Brain microvascular endothelial cell (primary cell): ENCODE measurements around the gene GIPC2.
A peak's percentile ranks its signal among the peaks of the same experiment; 100 is the strongest.

Experiments used
- DNase-seq: peaks from one replicate; pipeline ENCODE4 v3.0.0-alpha.2; 2020
- H3K27ac ChIP-seq: fragments of 250-450 bp; sonication (Bioruptor Pico); 2 replicates; pipeline ENCODE4 v1.5.1; 2020; ENCODE audit warnings: mild to moderate bottlenecking, moderate library complexity
- H3K27me3 ChIP-seq: fragments of 250-450 bp; sonication (Bioruptor Pico); replicated peaks from 2 replicates; pipeline ENCODE4 v1.5.1; 2020; ENCODE audit warnings: mild to moderate bottlenecking
- H3K36me3 ChIP-seq: fragments of 250-450 bp; sonication (Bioruptor Pico); replicated peaks from 2 replicates; pipeline ENCODE4 v1.5.1; 2020; ENCODE audit warnings: mild to moderate bottlenecking
- H3K4me3 ChIP-seq: 2 replicates; pipeline ENCODE4 v1.5.1; 2011; ENCODE audit warnings: low read depth, mild to moderate bottlenecking, control low read depth, low read length, moderate library complexity
- in situ Hi-C: cut with HindIII; loops from 2 replicates; pipeline ENCODE4 v1.10.0; 2017; ENCODE audit warnings: low sequenced_read_pairs, low pct_ligation_motif_present
- TF ChIP-seq, protein P1 (sequence below): IDR thresholded peaks from 2 replicates; pipeline ENCODE4 v1.5.1; 2011; ENCODE audit warnings: low read depth, mild to moderate bottlenecking, moderate library complexity, low read length, control low read depth, inconsistent platforms; ENCODE audit errors: missing control alignments

Gene GIPC2

DNA sequence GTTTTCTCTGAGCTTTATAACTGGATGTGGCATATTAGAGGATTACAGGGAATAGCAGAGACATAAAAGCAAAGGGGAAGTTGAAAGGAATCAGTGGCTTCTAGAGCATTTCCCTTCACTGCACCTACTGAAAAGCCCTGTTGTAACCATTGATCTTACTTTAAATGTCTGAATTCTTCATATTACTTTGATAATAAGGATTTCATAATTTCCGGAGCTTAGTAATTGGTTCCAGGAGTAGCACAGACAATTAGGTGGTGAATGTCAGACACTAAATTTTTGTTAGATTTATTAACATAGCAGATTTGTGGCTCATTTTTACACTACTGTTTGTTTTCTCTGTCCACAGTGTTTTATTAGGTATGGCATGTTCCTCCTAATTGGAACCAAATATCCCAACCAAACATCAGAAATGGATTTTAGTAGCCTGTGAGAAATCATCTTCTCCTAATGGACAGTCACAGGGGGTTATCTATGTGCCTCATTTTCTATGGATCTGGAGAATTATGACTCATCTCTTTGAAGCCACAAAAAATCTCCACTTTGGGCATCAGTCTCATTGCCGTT is 100.5 kb downstream of the GIPC2 start:
- in situ Hi-C loops: no loop called here
- no peak for DNase-seq
- TF ChIP-seq, protein P1, sequence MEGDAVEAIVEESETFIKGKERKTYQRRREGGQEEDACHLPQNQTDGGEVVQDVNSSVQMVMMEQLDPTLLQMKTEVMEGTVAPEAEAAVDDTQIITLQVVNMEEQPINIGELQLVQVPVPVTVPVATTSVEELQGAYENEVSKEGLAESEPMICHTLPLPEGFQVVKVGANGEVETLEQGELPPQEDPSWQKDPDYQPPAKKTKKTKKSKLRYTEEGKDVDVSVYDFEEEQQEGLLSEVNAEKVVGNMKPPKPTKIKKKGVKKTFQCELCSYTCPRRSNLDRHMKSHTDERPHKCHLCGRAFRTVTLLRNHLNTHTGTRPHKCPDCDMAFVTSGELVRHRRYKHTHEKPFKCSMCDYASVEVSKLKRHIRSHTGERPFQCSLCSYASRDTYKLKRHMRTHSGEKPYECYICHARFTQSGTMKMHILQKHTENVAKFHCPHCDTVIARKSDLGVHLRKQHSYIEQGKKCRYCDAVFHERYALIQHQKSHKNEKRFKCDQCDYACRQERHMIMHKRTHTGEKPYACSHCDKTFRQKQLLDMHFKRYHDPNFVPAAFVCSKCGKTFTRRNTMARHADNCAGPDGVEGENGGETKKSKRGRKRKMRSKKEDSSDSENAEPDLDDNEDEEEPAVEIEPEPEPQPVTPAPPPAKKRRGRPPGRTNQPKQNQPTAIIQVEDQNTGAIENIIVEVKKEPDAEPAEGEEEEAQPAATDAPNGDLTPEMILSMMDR: no peak
- no peak overlapping the region for H3K4me3 ChIP-seq
- H3K27me3 ChIP-seq: no peaks in the 10 kb centered on the region
- no peaks in the 10 kb centered on the region for H3K36me3 ChIP-seq
- no peak overlapping the region for H3K27ac ChIP-seq

DNA sequence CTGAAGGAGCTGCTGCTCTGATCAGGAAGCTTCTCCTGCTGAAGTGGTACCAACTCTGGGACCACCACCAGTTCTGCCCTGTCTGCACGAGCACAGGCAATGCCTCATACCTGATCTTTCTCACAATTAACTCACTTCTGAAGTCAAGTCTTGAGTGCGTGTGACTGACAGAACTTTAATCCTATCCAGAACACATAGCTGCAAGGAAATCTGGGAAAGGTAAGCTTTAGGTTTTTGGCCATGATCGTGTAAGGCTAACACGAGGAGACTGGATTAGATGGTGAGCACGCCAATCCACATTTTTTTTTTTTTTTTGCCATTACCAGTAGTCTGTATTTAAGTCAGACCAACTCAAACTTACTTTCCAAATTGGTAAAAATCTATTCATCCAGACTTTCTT is 101.3 kb downstream of the GIPC2 start:
- Histone ChIP-seq H3K27me3 (no peaks in the 10 kb centered on the region), H3K27ac (no peak overlapping the region), H3K4me3 (no peak overlapping the region), H3K36me3 (no peaks in the 10 kb centered on the region)
- TF ChIP-seq, protein P1: no peak
- in situ Hi-C loops: no loop called here
- no peak for DNase-seq

DNA sequence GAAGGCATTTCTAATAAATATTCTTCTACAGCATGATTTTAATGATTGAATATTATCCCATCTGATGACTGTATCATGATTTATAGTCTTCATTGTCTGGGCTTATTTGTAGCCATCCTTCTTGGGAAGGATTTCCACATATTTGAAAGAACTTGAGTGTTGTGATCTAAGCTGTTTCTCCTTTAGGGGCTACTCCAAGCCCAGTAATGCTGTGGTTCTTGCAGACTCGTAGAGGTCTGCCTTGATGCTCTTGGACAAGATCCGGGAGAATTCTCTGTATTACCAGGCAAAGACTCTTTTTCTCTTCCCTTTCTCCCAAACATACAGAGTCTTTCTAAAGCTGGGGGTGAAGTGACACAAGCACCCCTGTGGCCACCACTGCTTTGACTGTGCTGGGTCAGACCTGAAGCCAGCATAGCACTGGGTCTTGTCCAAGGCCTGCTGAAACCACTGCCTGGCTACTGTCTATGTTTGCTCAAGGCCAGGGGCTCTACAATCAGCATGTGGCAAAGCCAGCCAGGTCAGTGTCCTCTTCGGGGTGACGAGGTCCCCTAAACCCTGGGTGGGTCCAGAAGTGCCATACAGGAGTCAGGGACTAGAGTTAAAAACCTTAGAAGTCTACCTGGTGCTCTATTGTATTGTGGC is 107.4 kb downstream of the GIPC2 start:
- TF ChIP-seq, protein P1: no peak
- Histone ChIP-seq H3K27ac (no peak overlapping the region), H3K36me3 (no peaks in the 10 kb centered on the region), H3K4me3 (no peak overlapping the region), H3K27me3 (no peaks in the 10 kb centered on the region)
- DNase-seq: no peak
- in situ Hi-C loops: no loop called here

DNA sequence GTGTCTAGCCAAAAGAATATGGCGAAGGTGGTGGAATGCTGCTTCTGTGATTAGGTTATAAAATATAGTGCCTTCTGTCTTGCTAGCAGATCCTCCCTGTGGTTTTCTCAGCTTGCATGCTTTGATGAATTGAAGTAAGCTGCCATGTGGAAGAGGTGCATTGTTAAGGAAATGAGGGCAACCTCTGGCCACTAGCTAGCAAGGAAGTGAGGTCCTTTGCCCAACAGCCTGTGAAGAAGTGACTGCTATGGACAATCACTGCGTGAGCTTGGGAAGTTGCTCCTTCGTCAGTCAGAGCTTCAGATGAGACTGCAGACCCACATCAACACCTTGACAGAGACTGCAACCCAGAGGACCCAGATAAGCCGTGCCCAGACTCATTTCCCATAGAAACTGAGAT is 109.4 kb downstream of the GIPC2 start:
- Histone ChIP-seq H3K27me3 (no peaks in the 10 kb centered on the region), H3K27ac (no peak overlapping the region), H3K36me3 (no peaks in the 10 kb centered on the region), H3K4me3 (no peak overlapping the region)
- in situ Hi-C loops: no loop called here
- TF ChIP-seq, protein P1: no peak
- DNase-seq: no peak

GRCh38 chr1:78156805-78157521 is 111.2 kb downstream of the GIPC2 start:
- in situ Hi-C loops: no loop called here
- no peak overlapping the region for H3K4me3 ChIP-seq
- no peaks in the 10 kb centered on the region for H3K27me3 ChIP-seq
- peak; percentile 29 for DNase-seq
- no peak overlapping the region for H3K27ac ChIP-seq
- no peaks in the 10 kb centered on the region for H3K36me3 ChIP-seq
- TF ChIP-seq, protein P1: no peak
